ENCODE data around the gene GLI2. TPM values are rescaled to one million over a fixed set of nuclear protein-coding genes. Genes with fewer than 3 reads are reported as not detected.

Gene GLI2
- total RNA-seq, 4 donors from 2014 or later, result 0.42 to 6.7 (median 3.1) TPM

DNA sequence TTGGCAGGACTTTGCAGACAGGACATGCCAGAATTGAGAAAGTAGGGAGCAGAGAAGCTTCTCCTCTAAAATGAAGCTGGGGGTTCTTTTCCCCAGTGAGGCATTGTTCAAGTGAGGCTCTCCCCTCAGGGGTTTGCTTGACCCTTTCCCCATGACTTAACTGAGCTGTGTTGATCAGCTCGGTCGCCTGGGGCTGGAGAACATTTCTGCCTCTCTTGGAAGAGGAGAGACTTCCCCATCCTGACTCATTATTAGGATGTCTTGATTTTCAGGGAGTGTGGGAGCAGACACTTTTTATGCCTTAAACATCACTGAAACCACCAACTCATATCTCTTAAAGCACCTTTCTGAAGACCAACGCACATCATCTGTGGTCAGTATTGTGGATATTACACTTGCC lies 27.9 kb upstream of the GLI2 start:
- TF ChIP-seq, protein P1, sequence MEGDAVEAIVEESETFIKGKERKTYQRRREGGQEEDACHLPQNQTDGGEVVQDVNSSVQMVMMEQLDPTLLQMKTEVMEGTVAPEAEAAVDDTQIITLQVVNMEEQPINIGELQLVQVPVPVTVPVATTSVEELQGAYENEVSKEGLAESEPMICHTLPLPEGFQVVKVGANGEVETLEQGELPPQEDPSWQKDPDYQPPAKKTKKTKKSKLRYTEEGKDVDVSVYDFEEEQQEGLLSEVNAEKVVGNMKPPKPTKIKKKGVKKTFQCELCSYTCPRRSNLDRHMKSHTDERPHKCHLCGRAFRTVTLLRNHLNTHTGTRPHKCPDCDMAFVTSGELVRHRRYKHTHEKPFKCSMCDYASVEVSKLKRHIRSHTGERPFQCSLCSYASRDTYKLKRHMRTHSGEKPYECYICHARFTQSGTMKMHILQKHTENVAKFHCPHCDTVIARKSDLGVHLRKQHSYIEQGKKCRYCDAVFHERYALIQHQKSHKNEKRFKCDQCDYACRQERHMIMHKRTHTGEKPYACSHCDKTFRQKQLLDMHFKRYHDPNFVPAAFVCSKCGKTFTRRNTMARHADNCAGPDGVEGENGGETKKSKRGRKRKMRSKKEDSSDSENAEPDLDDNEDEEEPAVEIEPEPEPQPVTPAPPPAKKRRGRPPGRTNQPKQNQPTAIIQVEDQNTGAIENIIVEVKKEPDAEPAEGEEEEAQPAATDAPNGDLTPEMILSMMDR (IDR thresholded peaks at IDR 0.05), result no peak
- no peak for TF ChIP-seq POLR2A (IDR thresholded peaks at IDR 0.05)
- H3K4me3 ChIP-seq (ENCODE audit: low read depth, poor library complexity, severe bottlenecking), result no peak overlapping the region
- 79 to 83% methylated on average over 3 of the region's 3 CpGs for WGBS, 2 donors
- DNase-seq (ENCODE audit: low spot score in 2 of 2), result no peak
- intact Hi-C loops (cut with DNase I; ENCODE audit: low total_unique reads), result no loop called here

DNA sequence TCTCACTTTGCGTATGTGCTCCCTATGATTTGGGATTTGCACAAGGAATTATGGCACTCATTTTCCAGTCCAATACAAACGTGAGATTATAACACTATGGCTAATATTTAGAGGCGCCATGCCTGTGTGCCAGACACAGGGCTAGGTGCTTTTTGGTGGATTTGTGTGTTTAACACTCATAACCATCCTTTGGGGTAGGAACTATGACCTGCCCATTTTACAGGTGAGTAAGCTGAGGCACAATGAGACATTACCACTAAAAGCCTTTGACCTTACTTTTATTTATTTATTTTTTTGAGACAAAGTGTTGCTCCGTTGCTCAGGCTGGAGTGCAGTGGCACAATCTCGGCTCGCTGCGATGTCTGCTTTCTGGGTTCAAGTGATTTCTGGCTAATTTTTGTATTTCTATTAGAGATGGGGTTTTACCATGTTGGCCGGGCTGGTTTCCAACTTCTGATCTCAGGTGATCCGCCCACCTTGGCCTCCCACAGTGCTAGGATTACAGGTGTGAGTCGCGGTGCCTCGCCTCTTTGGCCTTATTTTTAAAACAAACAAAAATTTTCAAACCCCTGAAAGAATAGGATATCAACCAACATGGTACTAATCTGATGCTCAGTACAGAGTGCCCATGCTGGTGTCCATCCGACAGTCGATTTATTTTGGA lies 26.6 kb upstream of the GLI2 start:
- DNase-seq (ENCODE audit: low spot score in 2 of 2), result no peak
- 66 to 77% methylated on average over 14 of the region's 14 CpGs for WGBS, 2 donors
- no peak for TF ChIP-seq POLR2A (IDR thresholded peaks at IDR 0.05)
- TF ChIP-seq, protein P1 (IDR thresholded peaks at IDR 0.05), result no peak
- intact Hi-C loops (cut with DNase I; ENCODE audit: low total_unique reads), result no loop called here
- H3K4me3 ChIP-seq (ENCODE audit: low read depth, poor library complexity, severe bottlenecking), result no peak overlapping the region

DNA sequence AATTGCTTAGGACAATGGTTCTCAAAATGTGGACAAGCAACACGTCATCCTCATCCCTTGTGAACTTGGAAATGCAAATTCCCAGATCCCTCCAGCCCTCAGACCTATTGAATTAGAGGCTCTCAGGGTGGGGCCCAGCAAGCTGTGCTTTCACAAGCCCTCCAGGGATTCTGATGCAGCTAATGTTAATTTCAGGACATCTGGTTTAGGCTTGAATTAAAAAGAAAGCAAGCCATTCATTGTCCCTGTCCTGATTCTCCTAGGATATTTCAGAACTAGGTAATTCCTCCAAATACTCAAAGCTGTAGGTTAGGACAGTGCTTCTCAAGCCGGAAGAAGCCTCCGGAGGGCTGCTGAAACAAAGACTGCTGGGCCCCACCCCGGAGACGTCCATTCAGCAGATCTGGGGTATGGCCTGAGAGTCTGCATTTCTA lies 26.0 kb upstream of the GLI2 start:
- TF ChIP-seq POLR2A (IDR thresholded peaks at IDR 0.05), result no peak
- TF ChIP-seq, protein P1 (IDR thresholded peaks at IDR 0.05), result no peak
- H3K4me3 ChIP-seq (ENCODE audit: low read depth, poor library complexity, severe bottlenecking), result no peak overlapping the region
- intact Hi-C loops (cut with DNase I; ENCODE audit: low total_unique reads), result no loop called here
- DNase-seq (ENCODE audit: low spot score in 2 of 2), result no peak
- 58 to 62% methylated on average over 5 of the region's 5 CpGs for WGBS, 2 donors

DNA sequence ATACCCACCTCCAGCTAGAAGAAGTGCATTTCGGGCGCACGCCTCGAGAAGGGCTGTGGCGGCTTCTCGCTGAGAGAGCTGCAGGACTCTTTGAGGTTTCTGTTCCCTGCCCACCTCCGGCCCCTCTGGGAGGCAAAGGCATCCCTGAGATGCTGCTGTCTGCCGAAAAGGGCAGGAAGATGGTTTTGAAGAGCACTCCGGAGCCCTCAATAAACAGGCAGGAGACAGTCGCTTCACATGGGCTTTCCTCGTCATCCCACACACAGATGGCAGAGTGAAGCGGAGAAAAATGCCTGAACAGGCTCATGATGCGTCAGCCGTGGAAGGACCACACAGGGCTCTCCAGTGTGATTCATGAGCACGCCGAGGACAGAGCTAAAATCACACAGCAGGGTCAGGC lies 25.4 kb upstream of the GLI2 start:
- TF ChIP-seq, protein P1 (IDR thresholded peaks at IDR 0.05), result no peak
- TF ChIP-seq POLR2A (IDR thresholded peaks at IDR 0.05), result no peak
- WGBS, 2 donors, result 76 to 82% methylated on average over 16 of the region's 16 CpGs
- no peak for DNase-seq (ENCODE audit: low spot score in 2 of 2)
- no peak overlapping the region for H3K4me3 ChIP-seq (ENCODE audit: low read depth, poor library complexity, severe bottlenecking)
- intact Hi-C loops (cut with DNase I; ENCODE audit: low total_unique reads), result no loop called here

DNA sequence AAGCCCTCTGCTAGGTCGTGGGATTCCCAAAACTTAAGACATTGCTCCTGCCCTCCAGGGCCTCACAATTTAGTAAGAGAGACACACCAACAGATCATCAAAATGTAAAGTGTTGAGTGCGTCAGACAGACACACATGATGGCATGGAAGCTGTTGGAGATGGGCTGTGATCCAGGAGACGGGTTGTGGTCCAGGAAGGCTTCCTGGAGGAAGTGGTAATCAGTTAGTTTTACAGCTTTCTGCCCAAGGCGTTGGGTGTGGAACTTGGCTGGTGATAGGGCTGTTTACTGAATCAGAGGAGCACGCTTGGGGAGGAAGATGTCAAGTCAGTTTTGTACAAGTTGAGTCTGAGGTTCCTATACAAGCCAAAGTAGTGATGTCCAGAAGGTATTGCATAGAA lies 24.0 kb upstream of the GLI2 start:
- intact Hi-C loops (cut with DNase I; ENCODE audit: low total_unique reads), result no loop called here
- WGBS, 2 donors, result 48 to 50% methylated on average over 5 of the region's 5 CpGs
- TF ChIP-seq POLR2A (IDR thresholded peaks at IDR 0.05), result no peak
- TF ChIP-seq, protein P1 (IDR thresholded peaks at IDR 0.05), result no peak
- no peak overlapping the region for H3K4me3 ChIP-seq (ENCODE audit: low read depth, poor library complexity, severe bottlenecking)
- no peak for DNase-seq (ENCODE audit: low spot score in 2 of 2)

DNA sequence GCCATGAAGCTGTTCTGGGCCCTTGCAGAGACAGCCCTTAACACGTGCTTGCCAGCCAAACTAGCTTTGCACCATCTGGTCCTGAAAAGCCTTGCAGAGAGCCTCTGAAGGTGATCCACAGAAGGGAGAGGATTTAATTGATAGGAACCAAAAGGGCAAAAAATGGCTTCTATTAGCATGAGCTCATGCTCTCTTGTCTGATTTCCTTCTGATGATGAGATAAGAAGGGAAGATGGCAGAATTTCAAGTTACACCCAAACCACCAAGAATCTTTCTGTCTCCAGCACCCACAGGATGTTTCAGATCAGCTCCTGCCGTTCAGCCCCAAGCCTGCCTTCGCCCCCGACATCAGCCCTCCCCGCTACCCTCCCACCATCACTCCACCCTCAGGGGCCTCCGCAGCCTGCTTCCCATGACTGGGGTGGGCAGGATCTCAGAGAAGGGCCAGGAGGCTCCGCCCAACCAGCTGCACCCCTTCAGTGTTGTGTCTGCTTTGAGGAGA lies 23.4 kb upstream of the GLI2 start:
- TF ChIP-seq, protein P1 (IDR thresholded peaks at IDR 0.05), result no peak
- no peak for TF ChIP-seq POLR2A (IDR thresholded peaks at IDR 0.05)

More for the DNA sequence above, 23.4 kb upstream of the GLI2 start:
- WGBS, 2 donors, result 30 to 39% methylated on average over 7 of the region's 7 CpGs
- H3K4me3 ChIP-seq (ENCODE audit: low read depth, poor library complexity, severe bottlenecking), result no peak overlapping the region
- intact Hi-C loops (cut with DNase I; ENCODE audit: low total_unique reads), result no loop called here
- no peak for DNase-seq (ENCODE audit: low spot score in 2 of 2)
